GM12801 (cell line): ENCODE data around the gene METTL8.

Experiments used
- TF ChIP-seq, protein P1 (sequence below): IDR thresholded peaks from one replicate; pipeline ENCODE4 v1.5.1; 2011; ENCODE audit warnings: control low read depth; ENCODE audit not compliant: insufficient read length; ENCODE audit errors: extremely low read depth

METTL8 gene

GRCh38 chr2:171319164-171319810 lies 114.5 kb downstream of the METTL8 start:
- TF ChIP-seq, protein P1, sequence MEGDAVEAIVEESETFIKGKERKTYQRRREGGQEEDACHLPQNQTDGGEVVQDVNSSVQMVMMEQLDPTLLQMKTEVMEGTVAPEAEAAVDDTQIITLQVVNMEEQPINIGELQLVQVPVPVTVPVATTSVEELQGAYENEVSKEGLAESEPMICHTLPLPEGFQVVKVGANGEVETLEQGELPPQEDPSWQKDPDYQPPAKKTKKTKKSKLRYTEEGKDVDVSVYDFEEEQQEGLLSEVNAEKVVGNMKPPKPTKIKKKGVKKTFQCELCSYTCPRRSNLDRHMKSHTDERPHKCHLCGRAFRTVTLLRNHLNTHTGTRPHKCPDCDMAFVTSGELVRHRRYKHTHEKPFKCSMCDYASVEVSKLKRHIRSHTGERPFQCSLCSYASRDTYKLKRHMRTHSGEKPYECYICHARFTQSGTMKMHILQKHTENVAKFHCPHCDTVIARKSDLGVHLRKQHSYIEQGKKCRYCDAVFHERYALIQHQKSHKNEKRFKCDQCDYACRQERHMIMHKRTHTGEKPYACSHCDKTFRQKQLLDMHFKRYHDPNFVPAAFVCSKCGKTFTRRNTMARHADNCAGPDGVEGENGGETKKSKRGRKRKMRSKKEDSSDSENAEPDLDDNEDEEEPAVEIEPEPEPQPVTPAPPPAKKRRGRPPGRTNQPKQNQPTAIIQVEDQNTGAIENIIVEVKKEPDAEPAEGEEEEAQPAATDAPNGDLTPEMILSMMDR = no peak

DNA sequence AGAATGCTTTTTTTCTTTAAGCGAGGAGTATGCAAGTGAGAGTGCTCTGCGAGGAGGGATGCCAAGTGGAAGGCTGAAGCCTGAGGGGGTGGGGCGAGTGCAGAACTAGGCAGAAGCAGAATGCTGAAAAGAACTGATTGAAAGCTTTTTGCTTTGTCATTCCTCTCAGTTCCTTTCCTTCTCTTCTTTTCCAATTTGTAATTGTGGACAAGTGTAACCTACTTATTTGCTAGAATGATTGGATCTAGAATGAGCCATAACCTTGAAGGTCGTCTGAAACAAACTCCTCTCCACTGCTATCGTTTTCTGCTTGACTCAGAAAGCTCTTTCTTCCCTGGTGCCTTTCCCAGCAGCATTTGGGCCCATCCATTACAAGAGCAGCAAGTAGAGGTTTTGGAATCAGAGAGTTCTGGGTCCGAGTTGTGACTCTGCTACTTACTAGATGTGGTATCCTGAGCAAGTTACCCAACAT lies 115.3 kb downstream of the METTL8 start:
- TF ChIP-seq, protein P1 = no peak

DNA sequence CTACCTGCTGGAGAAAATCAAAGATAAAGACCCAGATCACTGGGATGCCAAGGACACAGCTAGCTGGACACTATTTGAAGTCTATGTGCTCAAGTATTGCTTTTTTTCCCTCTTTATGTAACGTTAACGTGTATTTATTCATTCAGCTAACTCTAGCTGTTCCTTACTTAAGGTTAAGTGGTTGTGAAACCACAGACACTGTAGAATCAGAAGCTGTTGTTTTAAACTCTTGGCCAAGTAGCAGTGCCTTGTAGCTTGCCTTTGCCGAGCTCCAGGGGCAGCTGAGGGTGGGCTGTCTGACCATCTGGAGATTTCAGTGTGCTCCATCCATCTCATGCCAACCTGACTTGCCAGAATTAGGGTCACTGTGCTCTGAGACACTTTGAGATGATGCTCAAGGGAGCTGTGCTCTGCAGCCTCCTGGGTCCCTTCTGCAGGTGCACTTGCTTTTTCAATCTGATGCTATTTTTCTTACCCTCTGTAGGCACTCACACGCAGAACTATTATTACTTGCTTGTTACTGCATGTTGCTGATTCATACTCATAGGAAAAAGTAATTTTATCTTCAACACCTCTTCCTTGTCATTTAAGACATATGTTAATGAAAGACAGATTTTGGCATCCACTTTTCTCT lies 116.2 kb downstream of the METTL8 start:
- TF ChIP-seq, protein P1 = no peak

- TF ChIP-seq, protein P1 = no peak
These were observed 116.9 kb downstream of the METTL8 start for GRCh38 chr2:171316755-171317337.

DNA sequence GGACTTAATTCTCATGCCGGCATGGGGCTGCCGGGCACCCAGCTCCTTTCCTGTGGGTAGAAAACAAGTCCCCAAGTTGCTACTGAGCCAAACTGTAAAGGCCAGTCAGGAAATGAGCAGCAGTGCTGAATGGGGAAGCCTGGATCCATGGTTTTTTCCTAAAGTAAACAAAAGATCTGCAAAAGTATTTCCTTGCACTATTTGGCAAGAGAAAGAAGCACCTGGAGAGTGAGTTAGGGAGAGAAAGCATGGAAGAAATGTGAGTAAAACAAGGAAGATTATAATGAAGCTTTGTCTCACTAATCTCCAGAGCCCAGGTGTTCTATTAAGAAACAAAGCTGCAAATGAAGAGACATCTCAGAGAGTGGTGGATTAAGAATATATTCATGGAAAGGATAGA lies 117.6 kb downstream of the METTL8 start:
- TF ChIP-seq, protein P1 = no peak

DNA sequence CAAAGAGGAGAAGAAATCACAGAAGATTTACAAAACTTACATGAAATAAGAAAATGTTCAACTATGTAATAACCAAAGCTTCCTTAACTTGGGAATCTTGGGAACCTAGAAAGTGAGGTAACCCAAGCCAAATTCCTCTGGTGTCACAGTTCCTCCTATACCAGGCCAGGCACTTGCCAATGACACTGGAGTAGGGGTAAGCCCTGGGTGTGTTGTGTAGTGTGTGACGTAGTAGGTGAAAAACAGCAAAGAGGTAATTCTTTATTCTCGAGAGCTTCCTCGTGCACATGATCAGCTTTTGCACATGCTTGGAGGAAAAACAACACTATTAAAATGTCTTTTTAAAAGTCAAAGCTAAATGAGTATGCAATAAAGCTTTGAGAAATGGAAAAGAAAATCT lies 118.0 kb downstream of the METTL8 start:
- TF ChIP-seq, protein P1 = no peak

DNA sequence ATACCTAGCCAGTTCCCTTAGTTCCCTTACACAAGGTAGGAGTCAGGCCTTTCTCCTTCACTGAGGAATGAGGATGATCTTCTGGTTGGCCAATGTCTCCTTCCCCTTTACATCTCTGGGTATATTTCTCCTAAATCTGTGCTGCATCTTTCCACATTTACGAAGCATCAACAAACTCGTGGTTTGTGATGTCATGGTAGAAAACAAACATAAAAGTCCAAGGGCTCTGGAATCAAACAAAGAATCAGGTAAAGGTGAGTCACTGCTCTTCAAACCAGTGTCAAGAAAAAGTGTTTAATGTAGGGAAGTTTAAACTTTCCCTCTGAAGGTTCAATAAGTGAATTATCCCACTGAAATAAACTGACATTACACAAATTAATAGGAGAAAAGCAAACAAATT lies 122.9 kb downstream of the METTL8 start:
- TF ChIP-seq, protein P1 = no peak
